Measurements from ENCODE around the gene PPP6R1.

The PPP6R1 gene

DNA sequence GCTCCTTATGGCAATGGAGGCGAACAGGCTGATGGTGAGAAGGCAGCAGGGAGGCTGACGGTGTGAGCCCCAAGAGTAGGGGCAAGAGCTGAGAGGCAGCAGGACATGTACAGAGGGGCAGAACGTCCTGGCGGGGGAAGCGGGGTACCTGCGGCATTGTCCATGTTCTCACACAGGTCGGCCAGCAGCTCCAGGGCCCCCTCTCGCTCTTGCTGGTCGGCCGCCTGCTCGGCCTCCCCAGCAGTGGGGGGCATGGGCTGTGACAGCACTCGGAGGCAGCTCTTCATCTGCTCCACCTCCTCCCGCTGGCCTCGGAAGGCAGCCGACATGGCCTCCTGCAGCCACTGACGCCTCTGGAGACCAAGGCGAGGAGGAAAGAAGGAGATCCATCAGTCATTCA is 18.7 kb upstream of the PPP6R1 start:
- no peak for DNase-seq (ENCODE audit: low read depth in 1 of 2, low spot score in 1 of 2)
- in situ Hi-C loops (cut with HindIII; ENCODE audit: low pct_unique_long_range_greater_than_20kb, low sequenced_read_pairs), result no loop called here
- TF ChIP-seq JUND (IDR thresholded peaks at IDR 0.05; ENCODE audit: low read depth), result no peak

DNA sequence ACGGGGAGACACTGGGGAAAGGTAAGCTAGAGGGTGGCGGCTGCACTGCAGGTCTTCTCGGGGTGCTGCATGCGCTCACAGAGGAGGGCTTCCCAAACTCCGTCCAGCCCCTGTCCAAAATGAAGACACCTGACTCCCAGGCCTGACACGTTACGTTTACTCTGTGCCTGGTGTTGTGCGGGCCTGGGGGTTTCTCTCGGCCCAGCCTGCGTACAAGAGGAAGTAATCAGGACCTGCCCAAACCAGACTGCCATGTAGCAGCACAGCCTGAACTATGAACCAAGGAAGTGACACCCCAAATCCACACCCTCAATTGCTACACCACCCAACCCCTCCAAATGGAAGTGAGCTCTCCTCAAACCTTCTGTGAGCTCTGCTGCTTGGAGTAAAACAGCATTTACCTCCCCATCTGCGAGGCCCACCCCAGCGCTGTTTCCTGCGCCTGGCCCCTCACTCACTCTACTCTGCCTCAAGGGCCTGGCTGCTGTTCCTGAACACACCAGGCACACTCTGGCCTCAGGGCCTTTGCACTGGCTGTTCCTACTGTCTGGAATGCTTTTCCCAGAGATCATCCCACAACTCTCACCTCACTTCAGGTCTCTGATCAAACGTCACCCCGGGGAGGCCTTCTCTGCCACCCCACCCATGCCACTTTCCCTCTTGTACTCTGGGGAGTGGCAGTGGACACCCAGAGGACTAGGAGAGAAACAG is 18.1 kb upstream of the PPP6R1 start:
- DNase-seq (ENCODE audit: low read depth in 1 of 2, low spot score in 1 of 2), result no peak
- in situ Hi-C loops (cut with HindIII; ENCODE audit: low pct_unique_long_range_greater_than_20kb, low sequenced_read_pairs), result no loop called here

DNA sequence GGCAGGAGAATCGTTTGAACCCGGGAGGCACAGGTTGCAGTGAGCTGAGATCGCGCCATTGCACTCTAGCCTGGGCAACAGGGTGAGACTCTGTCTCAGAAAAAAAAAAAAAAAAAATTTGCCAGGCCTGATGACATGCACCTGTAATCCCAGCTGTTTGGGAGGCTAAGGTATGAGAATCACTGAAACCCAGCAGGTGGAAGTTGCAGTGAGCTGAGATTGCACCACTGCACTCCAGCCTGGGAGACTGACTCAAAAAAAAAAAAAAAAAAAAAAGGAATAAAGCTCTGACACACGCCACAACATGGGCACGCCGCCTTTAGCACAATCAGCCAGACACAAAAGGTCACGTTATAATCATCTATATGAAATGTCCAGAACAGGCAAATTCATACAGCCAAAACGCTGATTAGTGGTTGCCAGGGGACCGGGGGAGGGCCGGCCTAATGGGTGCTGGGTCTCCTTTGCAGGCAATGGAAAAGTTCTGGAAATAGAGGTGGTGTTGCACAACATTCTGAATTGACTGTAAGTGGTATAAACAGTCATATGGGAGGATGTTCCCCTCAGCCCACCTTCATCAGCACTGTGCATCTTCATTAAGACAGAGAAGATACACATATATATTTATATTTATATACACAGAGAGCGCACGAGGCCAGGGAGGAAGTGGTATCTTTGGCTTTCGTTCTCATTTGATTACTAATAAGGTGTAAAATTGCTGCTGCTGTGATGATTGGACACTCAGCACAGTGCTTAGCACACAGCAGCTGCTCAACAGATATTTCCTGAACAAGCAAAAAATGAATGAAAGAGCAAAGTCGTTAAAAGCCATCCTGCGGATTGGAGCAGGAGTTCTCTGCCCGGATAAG is 17.3 kb upstream of the PPP6R1 start:
- in situ Hi-C loops (cut with HindIII; ENCODE audit: low pct_unique_long_range_greater_than_20kb, low sequenced_read_pairs), result no loop called here
- TF ChIP-seq JUND (IDR thresholded peaks at IDR 0.05; ENCODE audit: low read depth), result no peak
- no peak for DNase-seq (ENCODE audit: low read depth in 1 of 2, low spot score in 1 of 2)

More for the DNA sequence above, 18.1 kb upstream of the PPP6R1 start:
- TF ChIP-seq JUND (IDR thresholded peaks at IDR 0.05; ENCODE audit: low read depth), result no peak

DNA sequence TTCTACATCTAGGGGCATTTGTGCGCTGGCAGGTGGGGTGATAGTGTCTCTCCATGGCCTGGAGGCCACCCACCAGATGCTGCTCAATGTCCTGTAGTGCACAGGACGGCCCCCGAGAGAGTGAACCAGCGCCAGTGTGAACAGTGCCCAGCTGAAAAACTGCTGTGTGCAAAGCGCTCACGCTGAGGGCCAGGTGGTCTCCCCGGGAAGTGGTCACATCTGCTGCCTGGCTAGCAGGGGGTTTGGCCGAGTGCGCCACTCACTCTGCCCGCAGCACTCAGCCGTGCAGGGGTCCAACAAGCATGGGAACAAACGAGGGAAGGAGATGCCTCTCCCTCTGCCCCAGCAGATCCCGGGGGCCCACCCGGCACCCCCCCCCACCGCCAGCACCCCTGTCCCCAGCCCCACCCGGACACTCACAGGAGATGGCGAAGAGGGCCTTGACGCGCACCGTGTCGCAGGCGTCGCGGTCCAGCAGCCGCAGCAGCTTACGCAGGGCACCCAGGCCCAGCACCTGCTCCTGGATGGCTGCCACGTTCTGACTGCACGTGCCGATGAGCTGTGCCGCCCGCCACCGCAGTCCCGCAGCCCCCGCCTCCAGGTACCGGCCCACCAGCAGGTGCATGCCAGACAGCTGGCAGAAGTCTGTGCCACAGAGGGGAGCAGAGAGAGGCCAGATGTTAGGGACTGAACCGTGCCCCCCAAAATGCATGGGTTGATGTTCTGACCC is 15.3 kb upstream of the PPP6R1 start:
- no peak for DNase-seq (ENCODE audit: low read depth in 1 of 2, low spot score in 1 of 2)
- in situ Hi-C loops (cut with HindIII; ENCODE audit: low pct_unique_long_range_greater_than_20kb, low sequenced_read_pairs), result no loop called here
- no peak for TF ChIP-seq JUND (IDR thresholded peaks at IDR 0.05; ENCODE audit: low read depth)

DNA sequence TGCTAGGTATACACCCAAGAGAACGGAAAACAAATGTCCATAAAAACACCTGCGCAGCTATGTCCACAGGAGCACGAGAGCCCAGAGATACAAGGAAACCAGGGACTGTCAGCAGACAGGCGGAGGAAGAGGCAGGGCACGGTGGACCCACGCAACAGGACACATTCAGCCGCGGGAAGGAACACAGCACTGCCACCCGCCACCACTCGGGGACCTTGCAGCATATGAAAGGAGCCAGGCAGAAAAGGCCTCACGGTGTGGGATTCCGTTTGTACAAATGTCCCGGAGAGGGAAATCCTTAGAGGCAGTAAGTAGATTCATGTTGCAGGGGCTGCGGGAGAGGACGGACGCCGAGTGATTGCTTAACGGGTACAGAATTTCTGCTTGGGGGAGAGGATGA is 13.3 kb upstream of the PPP6R1 start:
- in situ Hi-C loops (cut with HindIII; ENCODE audit: low pct_unique_long_range_greater_than_20kb, low sequenced_read_pairs), result no loop called here
- TF ChIP-seq JUND (IDR thresholded peaks at IDR 0.05; ENCODE audit: low read depth), result no peak
- DNase-seq (ENCODE audit: low read depth in 1 of 2, low spot score in 1 of 2), result no peak

DNA sequence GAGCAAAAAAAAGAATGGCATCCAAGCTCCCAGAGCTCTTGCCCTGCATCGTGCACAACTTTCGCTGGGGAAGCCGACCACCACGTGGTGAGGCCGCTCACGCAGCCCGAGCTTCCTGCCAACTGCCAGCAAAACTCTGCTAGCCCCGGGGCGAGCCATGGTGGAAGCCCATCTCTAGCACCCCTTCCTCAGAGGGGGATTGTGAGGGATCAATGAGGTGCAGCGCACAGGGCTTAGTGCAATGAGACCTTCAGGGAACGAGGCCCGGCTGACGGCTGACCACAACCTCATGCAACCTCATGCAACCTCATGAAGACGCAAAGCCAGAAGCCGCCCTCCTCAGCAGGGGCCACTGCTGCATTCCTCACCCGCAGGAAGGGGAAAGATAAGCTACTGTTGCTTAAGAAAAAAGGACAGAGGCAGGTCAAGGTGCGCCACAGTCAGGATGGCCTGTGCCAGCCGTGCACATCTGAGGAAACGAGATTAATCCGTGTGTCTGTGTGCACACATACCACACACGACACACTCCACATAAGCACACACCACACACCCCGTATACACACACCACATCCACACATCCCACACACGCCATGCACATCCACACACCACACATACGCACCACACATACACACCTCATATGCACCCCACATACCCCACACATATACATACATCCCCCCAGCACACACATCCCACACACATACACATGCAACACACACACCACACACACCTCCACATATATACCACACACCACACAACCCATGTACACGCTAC is 11.5 kb upstream of the PPP6R1 start:
- TF ChIP-seq JUND (IDR thresholded peaks at IDR 0.05; ENCODE audit: low read depth), result no peak
- DNase-seq (ENCODE audit: low read depth in 1 of 2, low spot score in 1 of 2), result no peak
- in situ Hi-C loops (cut with HindIII; ENCODE audit: low pct_unique_long_range_greater_than_20kb, low sequenced_read_pairs), result no loop called here

DNA sequence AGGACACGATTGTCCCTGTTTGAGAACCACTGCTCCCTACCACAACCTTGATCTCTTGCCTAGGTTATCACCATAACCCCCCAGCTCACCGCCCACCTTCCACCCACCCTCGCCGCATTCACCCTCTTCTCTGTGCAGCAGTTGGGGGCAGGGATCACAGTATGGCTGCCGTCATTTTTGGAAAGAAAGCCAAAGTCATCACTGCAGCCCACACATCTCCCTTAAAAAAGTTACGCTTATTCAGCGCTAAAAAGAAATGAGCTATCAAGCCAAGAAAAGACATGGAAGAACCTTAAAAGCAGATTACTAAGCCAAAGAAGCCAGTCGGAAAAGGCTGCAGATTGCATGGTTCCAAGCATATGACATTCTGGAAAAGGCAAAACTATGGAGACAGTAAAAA is 10.5 kb upstream of the PPP6R1 start:
- in situ Hi-C loops (cut with HindIII; ENCODE audit: low pct_unique_long_range_greater_than_20kb, low sequenced_read_pairs), result no loop called here
- no peak for TF ChIP-seq JUND (IDR thresholded peaks at IDR 0.05; ENCODE audit: low read depth)
- no peak for DNase-seq (ENCODE audit: low read depth in 1 of 2, low spot score in 1 of 2)

DNA sequence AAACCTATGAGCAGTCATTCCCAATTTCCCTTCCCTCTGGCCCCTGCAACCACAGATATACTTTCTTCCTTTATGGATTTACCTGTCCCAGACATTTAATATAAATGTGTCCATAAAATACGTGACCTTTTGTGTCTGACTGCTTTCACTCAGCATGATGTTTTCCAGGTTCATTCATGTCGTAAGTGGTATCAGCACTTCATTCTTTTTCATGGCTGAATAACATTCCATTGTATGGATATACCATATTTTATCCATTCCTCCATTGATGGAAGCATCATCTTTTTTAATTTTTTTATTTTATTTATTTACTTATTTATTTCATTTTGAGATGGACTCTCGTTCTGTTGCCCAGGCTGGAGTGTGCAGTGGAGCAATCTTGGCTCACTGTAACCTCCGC is 8.0 kb upstream of the PPP6R1 start:
- in situ Hi-C loops (cut with HindIII; ENCODE audit: low pct_unique_long_range_greater_than_20kb, low sequenced_read_pairs), result no loop called here
- no peak for DNase-seq (ENCODE audit: low read depth in 1 of 2, low spot score in 1 of 2)
- TF ChIP-seq JUND (IDR thresholded peaks at IDR 0.05; ENCODE audit: low read depth), result no peak

DNA sequence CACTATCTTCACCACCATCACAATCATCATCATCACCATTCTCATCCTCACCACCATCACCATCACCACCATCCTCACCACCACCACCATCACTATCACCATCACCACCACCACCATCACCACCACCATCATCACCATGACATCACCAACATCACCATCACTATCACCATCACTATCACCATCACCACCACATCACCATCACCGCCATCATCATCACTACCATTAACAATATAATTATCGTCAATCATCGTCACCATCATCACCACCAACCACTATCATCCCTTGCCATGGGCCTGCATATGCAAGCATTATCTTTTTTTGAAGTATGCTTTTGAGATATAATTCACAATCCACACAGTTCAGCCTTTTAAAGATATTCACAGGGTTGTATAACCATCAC is 7.6 kb upstream of the PPP6R1 start:
- no peak for DNase-seq (ENCODE audit: low read depth in 1 of 2, low spot score in 1 of 2)
- in situ Hi-C loops (cut with HindIII; ENCODE audit: low pct_unique_long_range_greater_than_20kb, low sequenced_read_pairs), result no loop called here
- no peak for TF ChIP-seq JUND (IDR thresholded peaks at IDR 0.05; ENCODE audit: low read depth)

DNA sequence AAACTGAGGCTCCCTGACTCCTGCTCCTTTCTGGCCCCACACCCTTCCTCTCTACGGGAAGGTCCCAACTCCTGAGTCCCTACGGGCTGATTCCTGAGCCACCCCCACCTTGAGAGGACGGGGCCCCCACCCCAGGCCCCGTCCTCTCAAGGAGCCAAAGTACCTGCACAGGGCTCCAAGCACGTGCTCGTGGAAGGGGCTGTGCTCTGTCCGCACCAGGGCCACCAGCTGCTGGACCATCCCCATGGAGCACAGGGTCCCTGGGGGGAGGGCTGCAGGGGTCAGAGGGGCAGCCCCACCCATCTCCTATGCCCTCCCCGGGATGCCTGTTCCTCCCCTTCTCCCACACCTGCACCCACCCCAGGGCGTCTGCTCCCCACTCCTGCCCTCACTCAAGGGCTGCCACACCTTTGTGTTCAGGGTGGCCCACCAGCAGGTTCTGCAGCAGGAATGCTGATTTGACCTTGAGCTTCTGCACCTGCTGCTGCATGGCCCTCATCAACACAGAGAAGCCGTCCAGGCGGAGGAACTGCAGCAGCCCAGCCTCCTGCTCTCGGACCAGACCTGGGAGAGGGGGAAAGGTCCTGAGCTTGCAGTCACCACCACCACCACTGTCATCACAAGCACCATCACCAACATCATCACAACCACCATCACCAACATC is 7.0 kb upstream of the PPP6R1 start:
- no peak for DNase-seq (ENCODE audit: low read depth in 1 of 2, low spot score in 1 of 2)
- no peak for TF ChIP-seq JUND (IDR thresholded peaks at IDR 0.05; ENCODE audit: low read depth)
- in situ Hi-C loops (cut with HindIII; ENCODE audit: low pct_unique_long_range_greater_than_20kb, low sequenced_read_pairs), result no loop called here

DNA sequence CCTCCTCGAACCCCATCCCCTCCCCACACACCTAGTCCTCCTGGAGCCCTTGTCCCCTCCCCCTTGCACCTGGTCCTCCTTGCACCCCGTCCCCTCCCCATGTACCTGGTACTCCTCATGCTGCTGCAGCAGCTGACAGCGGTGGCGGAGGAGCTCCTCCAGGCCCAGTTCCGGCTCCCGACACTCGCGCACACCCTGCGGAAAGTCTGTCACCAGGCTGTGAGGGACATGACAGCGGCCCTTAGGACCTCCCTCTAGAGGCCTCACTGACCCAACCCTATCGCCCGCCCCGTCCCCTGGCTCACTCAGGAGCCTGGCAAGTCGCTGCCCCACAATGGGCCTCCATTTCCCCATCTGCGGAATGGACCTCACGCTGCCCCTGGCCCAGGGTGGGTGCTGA is 6.4 kb upstream of the PPP6R1 start:
- no peak for DNase-seq (ENCODE audit: low read depth in 1 of 2, low spot score in 1 of 2)
- in situ Hi-C loops (cut with HindIII; ENCODE audit: low pct_unique_long_range_greater_than_20kb, low sequenced_read_pairs), result no loop called here
- no peak for TF ChIP-seq JUND (IDR thresholded peaks at IDR 0.05; ENCODE audit: low read depth)

DNA sequence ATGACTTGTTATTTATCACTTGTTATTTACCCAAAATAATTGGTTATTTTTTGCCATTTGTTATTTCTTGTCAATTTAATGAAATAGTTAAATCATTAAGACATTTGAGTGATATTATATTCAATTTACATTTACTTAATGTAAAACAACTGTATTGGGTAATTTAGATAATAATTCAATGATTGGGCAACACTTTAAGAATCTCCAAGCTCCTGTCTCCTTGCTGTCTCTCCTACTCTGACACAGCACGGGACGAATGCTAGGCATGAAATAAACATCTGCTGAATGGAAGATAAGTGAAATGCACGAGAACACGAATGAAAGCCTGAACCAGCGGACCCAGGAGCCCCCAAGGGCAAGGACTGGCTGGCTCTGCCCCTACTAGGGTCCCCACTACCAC is 5.7 kb upstream of the PPP6R1 start:
- no peak for DNase-seq (ENCODE audit: low read depth in 1 of 2, low spot score in 1 of 2)
- no peak for TF ChIP-seq JUND (IDR thresholded peaks at IDR 0.05; ENCODE audit: low read depth)
- in situ Hi-C loops (cut with HindIII; ENCODE audit: low pct_unique_long_range_greater_than_20kb, low sequenced_read_pairs), result no loop called here
